Measurements from ENCODE around the gene NBEAL2.

- TF ChIP-seq POLR2A (IDR thresholded peaks at IDR 0.05; ENCODE audit: low read depth, low read length) (no peak), TAF1 (IDR thresholded peaks at IDR 0.05; ENCODE audit: borderline replicate concordance, low read depth, low read length) (no peak)
Observed at GRCh38 chr3:47019201-47019600, 39.7 kb downstream of the NBEAL2 start.

Measured in GM12892 (cell line).